A549 treated with AZD9567 at 1 μM for 4 hours (cell line): ENCODE results near the gene CD68. TPM values are rescaled to one million over a fixed set of nuclear protein-coding genes. Genes with fewer than 3 reads are reported as not detected.

Experiments used
- total RNA-seq: library from RNA; stranded (reverse); fragments of 200-300 nt; extraction: Qiagen RNA extraction; gene quantifications from 5 replicates; pipeline ENCODE4 v1.2.3, GENCODE V29; 2022; ENCODE audit not compliant: insufficient read depth

The CD68 gene, protein sequence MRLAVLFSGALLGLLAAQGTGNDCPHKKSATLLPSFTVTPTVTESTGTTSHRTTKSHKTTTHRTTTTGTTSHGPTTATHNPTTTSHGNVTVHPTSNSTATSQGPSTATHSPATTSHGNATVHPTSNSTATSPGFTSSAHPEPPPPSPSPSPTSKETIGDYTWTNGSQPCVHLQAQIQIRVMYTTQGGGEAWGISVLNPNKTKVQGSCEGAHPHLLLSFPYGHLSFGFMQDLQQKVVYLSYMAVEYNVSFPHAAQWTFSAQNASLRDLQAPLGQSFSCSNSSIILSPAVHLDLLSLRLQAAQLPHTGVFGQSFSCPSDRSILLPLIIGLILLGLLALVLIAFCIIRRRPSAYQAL
- 23.5 to 28.8 TPM (median 28.1 TPM) in 5 replicates for total RNA-seq

DNA sequence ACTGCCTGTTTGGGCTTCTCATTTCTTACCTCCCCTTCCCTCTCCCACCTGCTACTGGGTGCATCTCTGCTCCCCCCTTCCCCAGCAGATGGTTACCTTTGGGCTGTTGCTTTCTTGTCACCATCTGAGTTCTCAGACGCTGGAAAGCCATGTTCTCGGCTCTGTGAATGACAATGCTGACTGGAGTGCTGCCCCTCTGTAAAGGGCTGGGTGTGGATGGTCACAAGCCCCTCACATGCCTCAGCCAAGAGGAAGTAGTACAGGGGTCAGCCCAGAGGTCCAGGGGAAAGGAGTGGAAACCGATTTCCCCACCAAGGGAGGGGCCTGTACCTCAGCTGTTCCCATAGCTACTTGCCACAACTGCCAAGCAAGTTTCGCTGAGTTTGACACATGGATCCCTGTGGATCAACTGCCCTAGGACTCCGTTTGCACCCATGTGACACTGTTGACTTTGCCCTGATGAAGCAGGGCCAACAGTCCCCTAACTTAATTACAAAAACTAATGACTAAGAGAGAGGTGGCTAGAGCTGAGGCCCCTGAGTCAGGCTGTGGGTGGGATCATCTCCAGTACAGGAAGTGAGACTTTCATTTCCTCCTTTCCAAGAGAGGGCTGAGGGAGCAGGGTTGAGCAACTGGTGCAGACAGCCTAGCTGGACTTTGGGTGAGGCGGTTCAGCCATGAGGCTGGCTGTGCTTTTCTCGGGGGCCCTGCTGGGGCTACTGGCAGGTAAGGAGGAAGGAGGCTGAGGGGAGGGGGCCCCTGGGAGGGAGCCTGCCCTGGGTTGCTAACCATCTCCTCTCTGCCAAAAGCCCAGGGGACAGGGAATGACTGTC lies at the start of gene CD68:
Gene CD68, plus strand, starts transcription at position 638 of the 833 bp plus-strand sequence. Its CDS starts 40 bp downstream, at position 678.

DNA sequence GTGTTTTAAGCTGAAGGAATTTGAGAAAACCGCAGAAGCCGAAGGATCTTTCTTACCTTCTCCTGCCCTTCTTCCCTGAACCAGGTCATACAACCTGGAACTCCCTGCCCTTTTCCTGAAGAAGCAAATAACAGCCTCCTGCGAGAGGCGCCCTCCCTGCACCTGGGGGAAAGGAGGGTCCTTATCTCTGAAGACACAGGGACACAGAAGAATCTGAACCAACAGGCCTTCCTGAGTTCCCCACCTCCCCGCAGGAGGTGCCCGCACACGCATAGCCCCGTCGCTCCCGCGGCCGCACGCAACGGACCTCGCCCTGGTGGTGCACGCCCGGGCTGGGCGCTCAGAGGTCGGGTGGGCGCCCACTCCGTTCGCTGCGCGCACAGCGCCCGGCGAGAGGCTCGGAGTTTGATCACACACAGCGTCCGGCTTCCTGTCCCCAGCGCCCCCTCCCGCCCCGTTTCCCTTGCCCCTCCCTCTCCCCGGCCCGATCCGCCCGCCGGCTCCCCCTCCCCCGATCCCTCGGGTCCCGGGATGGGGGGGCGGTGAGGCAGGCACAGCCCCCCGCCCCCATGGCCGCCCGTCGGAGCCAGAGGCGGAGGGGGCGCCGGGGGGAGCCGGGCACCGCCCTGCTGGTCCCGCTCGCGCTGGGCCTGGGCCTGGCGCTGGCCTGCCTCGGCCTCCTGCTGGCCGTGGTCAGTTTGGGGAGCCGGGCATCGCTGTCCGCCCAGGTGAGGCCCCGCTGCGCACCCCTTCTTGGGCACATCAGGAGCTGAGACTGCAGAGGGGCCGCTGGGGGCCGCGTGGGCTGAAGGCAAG lies 30.6 kb upstream of the CD68 start, which contains the start of gene TNFSF12:
Gene TNFSF12, plus strand, starts transcription at position 474 of the 816 bp plus-strand sequence. Its CDS starts 96 bp downstream, at position 570.

DNA sequence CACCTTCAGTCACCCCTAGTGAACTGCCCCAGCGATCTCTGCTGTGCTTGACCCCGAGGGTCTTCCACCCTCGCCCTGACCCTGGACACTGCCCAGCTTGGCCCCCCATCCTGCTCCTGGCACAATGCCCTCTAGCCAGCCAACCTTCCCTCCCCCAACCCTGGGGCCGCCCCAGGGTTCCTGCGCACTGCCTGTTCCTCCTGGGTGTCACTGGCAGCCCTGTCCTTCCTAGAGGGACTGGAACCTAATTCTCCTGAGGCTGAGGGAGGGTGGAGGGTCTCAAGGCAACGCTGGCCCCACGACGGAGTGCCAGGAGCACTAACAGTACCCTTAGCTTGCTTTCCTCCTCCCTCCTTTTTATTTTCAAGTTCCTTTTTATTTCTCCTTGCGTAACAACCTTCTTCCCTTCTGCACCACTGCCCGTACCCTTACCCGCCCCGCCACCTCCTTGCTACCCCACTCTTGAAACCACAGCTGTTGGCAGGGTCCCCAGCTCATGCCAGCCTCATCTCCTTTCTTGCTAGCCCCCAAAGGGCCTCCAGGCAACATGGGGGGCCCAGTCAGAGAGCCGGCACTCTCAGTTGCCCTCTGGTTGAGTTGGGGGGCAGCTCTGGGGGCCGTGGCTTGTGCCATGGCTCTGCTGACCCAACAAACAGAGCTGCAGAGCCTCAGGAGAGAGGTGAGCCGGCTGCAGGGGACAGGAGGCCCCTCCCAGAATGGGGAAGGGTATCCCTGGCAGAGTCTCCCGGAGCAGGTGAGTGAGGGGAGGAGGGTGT lies 20.7 kb upstream of the CD68 start, which contains the start of gene TNFSF13:
Gene TNFSF13, plus strand, starts transcription at position 207 of the 776 bp plus-strand sequence. Its CDS starts 290 bp downstream, at position 497.

GRCh38 chr17:7561589-7562207 lies 17.7 kb upstream of the CD68 start, which contains the start of gene SENP3:
Gene SENP3 (plus strand): TSS chr17:7561919. CDS start chr17:7563077, 1,158 bp downstream.

GRCh38 chr17:7583253-7584109 lies 4.0 kb downstream of the CD68 start, which contains the start of gene MPDU1:
Gene MPDU1 (plus strand): TSS chr17:7583852. CDS start chr17:7583863, 11 bp downstream.

GRCh38 chr17:7589891-7590691 lies 10.7 kb downstream of the CD68 start, which contains the start of gene SOX15:
Gene SOX15 (minus strand): TSS chr17:7590094. CDS start chr17:7589676, 418 bp downstream.

DNA sequence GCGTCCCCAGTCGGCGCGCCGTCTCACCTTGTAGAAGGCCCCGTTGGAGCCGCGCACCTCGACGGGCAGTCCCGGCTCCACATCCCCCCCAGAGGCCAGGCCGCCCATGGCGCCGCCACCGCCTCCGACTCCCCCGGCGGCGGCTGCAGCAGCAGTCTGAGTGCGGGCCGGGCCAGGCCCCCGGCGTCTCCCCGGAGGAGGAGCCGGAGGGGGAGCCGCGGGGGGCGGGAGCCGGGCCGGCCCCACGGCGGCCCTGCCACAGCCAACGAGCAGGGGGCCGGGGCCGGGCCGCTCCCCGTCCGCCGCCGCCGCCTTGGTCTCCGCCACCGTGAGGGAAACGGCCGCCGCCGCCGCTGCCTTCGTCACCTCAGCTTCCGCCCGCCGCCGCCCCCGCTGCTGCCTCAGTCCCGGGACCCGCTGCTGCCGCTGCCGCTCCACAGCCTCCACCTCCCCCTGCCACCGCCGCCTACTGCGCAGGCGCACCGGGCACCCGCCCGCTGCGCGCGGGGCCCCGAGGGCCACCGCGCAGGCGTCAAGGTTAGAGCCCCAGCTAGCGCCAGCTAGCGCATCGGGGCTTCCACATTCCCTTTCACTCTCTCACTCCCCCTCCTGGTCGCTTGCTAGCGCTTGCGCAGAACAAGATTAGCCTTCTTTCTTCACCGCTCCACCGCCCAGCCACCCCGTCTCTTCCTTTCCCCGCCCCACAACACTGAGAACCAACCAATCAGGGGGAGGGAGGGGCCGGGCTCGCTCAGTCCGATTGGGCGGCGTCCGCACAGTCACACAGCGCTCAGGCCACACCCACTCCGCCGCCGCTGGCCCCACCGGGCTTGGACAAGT lies 35.2 kb downstream of the CD68 start, which contains the start of gene FXR2:
Gene FXR2, minus strand, starts transcription at position 473 of the 840 bp plus-strand sequence. Its CDS starts 365 bp downstream, at position 108.

DNA sequence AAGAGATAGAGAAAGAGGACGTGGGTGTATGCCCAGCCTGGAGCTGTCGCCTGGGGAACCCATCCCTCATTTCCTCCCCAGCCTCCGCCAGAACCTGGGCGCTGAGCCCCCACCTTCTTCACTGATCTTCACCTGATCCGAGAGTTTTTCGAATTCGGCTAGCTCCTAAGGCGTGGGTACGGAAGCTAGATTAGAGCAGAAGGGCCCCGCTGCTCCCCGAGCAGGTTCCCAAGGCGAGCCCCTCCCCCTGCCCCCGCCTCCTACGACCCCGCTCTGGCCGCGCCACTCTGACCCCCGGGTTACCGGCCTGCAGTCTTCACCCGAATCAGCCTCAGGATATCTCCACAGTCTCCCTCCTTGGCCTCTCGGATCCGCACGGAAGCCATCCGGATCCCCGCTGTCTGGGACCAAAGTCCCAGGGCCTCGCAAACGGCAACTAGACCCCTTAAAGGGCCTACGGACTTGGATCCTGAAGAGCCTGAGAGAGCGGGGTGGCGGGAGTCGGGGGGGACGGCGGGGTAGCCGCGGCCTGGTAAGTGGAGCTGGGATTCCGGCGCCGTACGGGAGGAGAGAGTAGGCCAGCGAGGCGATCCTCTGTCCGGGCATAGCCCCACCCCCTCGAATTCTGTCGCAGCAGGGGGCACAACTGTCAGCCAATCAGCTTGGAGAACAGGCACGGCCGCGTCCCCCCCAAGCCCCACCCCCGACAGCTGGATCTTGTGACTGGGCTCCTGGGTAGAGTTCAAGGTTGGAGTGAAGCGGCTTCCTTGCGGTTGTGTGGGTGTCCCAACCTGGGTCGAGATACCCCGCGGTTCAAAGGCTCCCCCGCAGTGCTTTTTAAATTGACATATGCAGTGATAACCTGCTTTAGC lies 48.0 kb downstream of the CD68 start, which contains the start of gene SAT2:
Gene SAT2, minus strand, starts transcription at position 572 of the 872 bp plus-strand sequence. Its CDS starts 186 bp downstream, at position 386.

DNA sequence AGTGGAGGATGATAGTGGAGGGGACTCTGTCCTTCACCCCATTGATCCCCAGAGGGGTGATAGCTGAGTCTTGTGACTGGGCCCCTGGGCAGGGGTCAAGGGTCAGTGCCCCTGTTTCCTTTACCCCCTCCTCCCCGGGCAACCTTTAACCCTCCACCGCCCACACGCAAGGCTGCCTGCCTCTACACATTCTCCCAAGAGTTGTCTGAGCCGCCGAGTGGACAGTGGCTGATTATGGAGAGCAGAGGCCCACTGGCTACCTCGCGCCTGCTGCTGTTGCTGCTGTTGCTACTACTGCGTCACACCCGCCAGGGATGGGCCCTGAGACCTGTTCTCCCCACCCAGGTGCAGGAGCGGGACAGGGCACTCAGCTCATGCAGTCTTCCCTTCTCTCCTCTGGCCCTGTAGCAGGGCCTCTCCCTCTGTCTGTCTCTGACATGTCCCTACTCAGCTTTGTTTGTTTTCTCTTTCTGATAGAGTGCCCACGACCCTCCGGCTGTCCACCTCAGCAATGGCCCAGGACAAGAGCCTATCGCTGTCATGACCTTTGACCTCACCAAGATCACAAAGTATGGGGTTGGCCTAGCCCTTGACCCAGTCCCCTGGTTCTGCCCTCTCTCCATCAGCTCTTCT lies 50.6 kb downstream of the CD68 start, which contains the start of gene SHBG:
Gene SHBG, plus strand, starts transcription at position 197 of the 633 bp plus-strand sequence. Its CDS starts 38 bp downstream, at position 235.

Other genes starting within 250 kb of the CD68 start
- 2.1 to 5.5 TPM (median 3.9 TPM) in 4 of 5 replicates, not detected in the other for gene ACAP1, start 243.1 kb upstream of the CD68 start, total RNA-seq
- gene KCTD11, start 227.5 kb upstream of the CD68 start, total RNA-seq = 10.3 to 15.0 TPM (median 13.0 TPM) in 5 replicates
- gene TMEM95, start 224.5 kb upstream of the CD68 start, total RNA-seq = not detected in 5 replicates
- 1.4 to 1.7 TPM (median 1.6 TPM) in 5 replicates for gene TNK1, start 198.5 kb upstream of the CD68 start, total RNA-seq
- gene PLSCR3, start 185.1 kb upstream of the CD68 start, total RNA-seq = 36.1 to 44.4 TPM (median 40.5 TPM) in 5 replicates
- 181 to 231 TPM (median 208 TPM) in 5 replicates for gene TMEM256, start 175.5 kb upstream of the CD68 start, total RNA-seq
- 12.4 to 20.9 TPM (median 18.3 TPM) in 5 replicates for gene NLGN2, start 171.8 kb upstream of the CD68 start, total RNA-seq
- 0.08 TPM in 2 of 5 replicates, not detected in the others for gene SPEM1, start 159.3 kb upstream of the CD68 start, total RNA-seq
- 0.05 to 0.07 TPM (median 0.05 TPM) in 3 of 5 replicates, not detected in the others for gene SPEM2, start 154.0 kb upstream of the CD68 start, total RNA-seq
- gene SPEM3, start 150.8 kb upstream of the CD68 start, total RNA-seq = 0.02 to 0.06 TPM (median 0.02 TPM) in 3 of 5 replicates, not detected in the others
- 7.5 to 12.0 TPM (median 11.6 TPM) in 5 replicates for gene TMEM102, start 144.2 kb upstream of the CD68 start, total RNA-seq
- gene FGF11, start 140.1 kb upstream of the CD68 start, total RNA-seq = 0.67 to 1.3 TPM (median 0.74 TPM) in 4 of 5 replicates, not detected in the other
- gene CHRNB1, start 134.6 kb upstream of the CD68 start, total RNA-seq = 5.7 to 17.4 TPM (median 8.1 TPM) in 5 replicates
- 17.6 to 21.8 TPM (median 20.5 TPM) in 5 replicates for gene ZBTB4, start 100.0 kb upstream of the CD68 start, total RNA-seq
- gene SLC35G6, start 98.2 kb upstream of the CD68 start, total RNA-seq = not detected in 5 replicates
- 74.1 to 103 TPM (median 95.9 TPM) in 5 replicates for gene POLR2A, start 95.3 kb upstream of the CD68 start, total RNA-seq
- 7.1 to 11.8 TPM (median 9.9 TPM) in 5 replicates for gene TNFSF12, start 30.6 kb upstream of the CD68 start, total RNA-seq
- 0.40 to 0.92 TPM (median 0.66 TPM) in 4 of 5 replicates, not detected in the other for gene TNFSF13, start 20.9 kb upstream of the CD68 start, total RNA-seq
- gene SENP3, start 17.7 kb upstream of the CD68 start, total RNA-seq = 70.1 to 96.6 TPM (median 91.7 TPM) in 5 replicates
- 112 to 167 TPM (median 117 TPM) in 5 replicates for gene MPDU1, start 4.2 kb downstream of the CD68 start, total RNA-seq
- 0.17 to 0.42 TPM (median 0.28 TPM) in 4 of 5 replicates, not detected in the other for gene SOX15, start 10.5 kb downstream of the CD68 start, total RNA-seq
- gene FXR2, start 35.3 kb downstream of the CD68 start, total RNA-seq = 59.1 to 61.9 TPM (median 61.2 TPM) in 5 replicates
- 51.0 to 90.6 TPM (median 82.1 TPM) in 5 replicates for gene SAT2, start 48.2 kb downstream of the CD68 start, total RNA-seq
- gene SHBG, start 50.5 kb downstream of the CD68 start, total RNA-seq = 0.47 to 1.00 TPM (median 0.70 TPM) in 4 of 5 replicates, not detected in the other
- 0.19 to 0.26 TPM (median 0.24 TPM) in 4 of 5 replicates, not detected in the other for gene ATP1B2, start 71.3 kb downstream of the CD68 start, total RNA-seq
- 42.8 to 46.9 TPM (median 44.9 TPM) in 5 replicates for gene TP53, start 107.9 kb downstream of the CD68 start, total RNA-seq
- gene WRAP53, start 108.8 kb downstream of the CD68 start, total RNA-seq = 39.9 to 45.3 TPM (median 43.7 TPM) in 5 replicates
- gene EFNB3, start 125.6 kb downstream of the CD68 start, total RNA-seq = 1.1 to 2.2 TPM (median 1.3 TPM) in 5 replicates
- 0.03 to 0.10 TPM (median 0.05 TPM) in 3 of 5 replicates, not detected in the others for gene DNAH2, start 138.1 kb downstream of the CD68 start, total RNA-seq